ENCODE measurements around the gene GPR151.
"Not testable (repeated sequence)": the region's sequence is repeated elsewhere in the genome, so short reads cannot be mapped to it uniquely, and the experiment has no call there.

Gene GPR151

DNA sequence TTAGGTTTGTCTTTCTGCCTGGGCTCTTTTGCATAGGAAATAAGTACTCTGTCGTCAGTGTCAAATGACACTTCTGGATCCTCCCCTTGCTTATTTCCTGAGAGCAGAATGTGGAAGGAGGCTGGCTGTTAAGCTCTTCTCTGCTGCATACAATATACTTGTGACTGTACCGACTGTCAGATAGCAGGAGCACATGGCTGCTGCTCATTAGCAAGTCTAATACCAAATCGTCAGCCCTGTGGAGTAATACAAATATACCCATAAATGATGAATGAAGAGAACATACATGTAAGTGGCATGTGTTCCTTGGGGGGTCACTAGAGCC lies at the start of gene GPR151:
Gene GPR151 (minus strand): TSS at position 40 of the 325 bp plus-strand sequence. CDS start 77 bp downstream, outside the sequence.
- peak; percentile 17 for DNase-seq (ENCODE audit: low spot score)

DNA sequence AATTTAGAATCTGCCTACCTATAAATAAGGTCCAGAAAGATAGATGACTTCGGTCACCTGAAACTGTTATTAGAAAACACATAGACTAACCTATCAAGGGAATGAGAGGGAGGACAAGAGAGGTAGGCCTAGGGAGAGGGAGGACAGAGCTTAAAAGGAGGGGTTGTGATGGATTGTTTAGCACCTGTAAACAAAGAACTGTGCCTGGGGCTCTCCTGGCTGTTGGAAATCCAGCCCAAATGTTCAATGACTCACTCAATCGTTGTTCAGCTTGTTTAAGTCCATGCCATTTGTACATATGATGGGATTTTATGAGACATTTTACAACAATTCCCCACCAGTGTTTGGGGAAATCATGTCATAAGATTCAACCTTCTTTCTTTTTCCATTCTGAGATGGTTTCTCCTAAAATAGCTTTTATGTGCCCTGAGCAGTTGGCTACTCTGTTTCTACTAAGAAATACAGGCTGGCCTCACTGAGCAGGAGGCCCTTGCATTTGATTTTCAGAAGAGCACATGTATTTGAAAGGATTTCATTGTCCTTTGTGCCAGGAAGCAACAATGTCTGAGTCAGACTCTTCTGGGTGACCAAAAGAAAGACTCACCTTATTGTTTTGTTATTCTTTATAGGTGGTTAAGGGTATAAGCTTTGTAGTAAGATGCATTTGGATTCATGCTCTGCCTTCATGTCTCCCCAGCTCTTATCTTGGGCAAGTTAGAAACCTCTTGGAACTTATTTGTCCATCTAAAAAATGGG lies 48.2 kb upstream of the GPR151 start:
- DNase-seq (ENCODE audit: low spot score): peak; percentile 54

DNA sequence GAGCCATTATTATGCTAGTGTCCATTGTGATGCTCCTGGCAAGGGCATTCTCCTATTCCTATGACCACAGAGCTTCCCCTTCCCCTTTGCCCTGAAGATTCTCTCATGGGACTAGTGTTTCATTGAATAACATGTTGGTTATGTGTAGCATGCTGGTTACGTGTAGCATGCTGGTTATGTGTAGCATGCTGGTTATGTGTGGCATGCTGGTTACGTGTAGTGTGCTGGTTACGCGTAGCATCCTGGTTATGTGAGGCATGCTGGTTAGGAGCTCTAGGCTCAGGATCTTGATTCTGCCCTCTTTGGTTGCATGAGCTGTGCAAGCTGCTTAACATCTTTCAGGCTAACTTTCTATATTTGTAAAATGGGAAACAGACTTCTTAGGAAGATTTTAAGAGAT lies 46.5 kb upstream of the GPR151 start:
- no peak for DNase-seq (ENCODE audit: low spot score)

DNA sequence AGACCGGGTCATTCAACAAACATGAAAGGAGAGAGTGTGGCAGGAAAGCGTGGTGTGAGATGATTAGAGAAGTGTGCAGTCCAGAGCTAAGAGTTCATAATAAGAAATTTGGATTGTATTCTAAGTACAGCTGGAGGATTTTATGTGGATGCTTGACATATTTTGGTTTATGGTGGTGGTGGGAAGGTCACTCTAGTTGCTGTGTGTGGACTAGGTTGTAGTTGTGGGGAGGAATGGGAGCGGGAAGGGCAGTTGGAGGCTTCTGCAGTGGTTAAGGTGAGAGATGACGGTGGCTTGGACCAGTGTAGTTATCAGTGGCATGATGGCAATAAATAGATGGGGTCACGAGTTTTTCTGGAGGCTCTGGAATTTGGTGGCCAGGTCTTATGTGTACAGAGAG lies 45.7 kb upstream of the GPR151 start:
- DNase-seq (ENCODE audit: low spot score): no peak

DNA sequence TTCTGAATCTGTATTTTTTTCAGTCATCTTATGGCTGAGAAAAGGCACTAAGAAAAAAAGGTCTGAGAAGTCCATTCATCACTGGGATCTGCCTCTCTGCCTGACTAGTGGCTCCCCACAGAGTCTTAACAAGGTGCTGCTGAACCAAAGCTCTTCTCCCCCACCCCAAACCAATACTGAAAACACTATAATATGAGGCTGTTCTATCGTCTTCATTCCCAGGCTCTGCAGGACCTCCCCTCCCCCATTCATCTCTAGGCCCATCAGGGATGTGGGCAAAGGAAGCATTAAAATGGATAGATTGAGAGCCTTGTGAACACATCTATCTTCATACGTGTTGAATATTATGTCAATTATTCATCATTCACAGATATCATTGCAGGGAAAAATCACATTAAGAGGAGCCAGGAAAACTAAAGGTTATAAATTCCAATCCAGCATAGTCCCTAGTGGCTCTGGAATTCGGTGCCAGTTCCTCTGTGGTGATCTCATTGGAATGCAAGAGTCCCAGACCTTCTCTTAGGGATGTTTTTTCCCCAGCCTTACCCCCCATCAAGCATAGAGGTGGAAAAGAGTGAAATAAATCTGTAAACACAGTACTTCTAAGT lies 44.3 kb upstream of the GPR151 start:
- no peak for DNase-seq (ENCODE audit: low spot score)

DNA sequence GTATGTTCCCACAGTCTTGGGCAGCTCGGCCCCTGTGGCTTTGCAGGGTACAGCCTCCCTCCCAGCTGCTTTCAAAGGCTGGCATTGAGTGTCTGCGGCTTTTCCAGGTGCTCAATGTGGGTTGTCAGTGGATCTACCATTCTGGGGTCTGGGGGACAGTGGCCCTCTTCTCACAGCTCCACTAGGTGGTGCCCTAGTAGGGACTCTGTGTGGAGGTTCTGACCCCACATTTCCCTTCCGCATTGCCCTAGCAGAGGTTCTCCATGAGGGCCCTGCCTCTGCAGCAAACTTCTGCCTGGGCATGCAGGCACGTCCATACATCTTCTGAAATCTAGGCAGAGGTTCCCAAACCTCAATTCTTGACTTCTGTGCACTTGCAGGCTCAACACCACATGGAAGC lies 40.9 kb upstream of the GPR151 start:
- DNase-seq (ENCODE audit: low spot score): not testable (repeated sequence)

DNA sequence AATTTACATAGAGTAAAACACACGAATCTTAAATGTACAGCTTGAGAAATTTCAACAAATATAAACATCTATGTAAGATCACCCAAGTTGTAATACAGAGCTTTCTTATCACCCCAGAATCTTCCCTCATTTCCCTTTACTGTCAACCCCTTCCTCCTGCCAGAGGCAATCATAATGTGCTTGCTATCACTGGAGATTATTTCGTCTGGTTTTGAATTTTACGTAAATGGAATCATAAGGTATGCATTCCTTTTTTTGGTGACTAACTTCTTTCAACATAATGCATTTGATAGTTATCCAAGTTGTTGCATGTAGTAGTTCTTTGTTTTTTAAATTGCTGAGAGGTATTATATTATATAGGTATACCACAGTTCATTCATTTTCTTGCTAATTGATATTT lies 37.5 kb upstream of the GPR151 start:
- DNase-seq (ENCODE audit: low spot score): no peak

DNA sequence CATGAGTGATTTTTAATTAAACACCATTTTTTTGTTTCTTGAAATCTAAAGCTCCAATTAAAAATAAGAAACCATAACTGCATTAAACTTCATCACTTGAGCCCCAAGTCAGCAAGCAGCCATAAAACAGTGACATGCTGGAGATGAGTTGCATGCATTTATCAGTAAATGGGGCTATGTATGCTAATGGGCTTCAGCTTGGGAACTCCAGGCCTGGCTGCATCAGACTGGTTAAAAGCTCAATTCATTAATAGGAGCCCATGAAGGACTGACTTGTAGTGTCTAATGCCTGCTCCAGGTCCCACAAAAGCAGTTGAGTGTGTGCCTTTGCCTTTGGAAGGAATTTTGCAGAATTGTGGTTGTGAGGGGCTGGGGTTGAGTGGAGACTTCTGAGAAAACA lies 33.6 kb upstream of the GPR151 start:
- DNase-seq (ENCODE audit: low spot score): no peak

DNA sequence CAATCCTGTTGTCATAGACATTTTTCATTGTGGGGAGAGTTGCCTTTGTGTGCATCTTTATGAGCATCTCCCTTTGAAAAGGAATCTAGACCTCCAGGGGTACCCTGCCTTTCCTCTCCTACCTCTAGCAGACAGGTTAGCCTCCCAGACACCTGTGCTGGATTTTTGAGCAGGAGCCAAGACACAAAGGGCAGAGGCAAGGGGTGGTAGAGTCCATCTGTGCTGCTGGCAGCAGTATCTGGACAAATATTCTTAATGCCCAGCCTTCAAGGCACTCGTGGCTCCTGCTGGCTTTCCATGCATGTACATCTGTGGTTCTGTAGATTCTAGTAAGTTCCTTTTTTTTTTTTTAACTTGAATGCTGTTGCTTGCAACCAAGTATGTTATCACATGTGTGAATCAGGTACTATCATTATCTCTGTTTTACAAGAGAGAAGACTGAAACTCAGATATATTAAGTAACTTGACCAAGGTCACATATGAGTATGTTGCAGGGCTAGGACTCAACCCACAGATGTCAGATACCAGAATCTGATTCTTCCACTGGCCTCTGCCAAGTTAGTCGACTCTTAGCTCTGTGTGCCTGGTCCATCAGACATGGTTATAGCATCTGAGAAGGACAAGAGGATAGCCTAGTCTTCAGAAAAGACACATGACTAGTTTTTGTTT lies 32.9 kb upstream of the GPR151 start:
- DNase-seq (ENCODE audit: low spot score): no peak

DNA sequence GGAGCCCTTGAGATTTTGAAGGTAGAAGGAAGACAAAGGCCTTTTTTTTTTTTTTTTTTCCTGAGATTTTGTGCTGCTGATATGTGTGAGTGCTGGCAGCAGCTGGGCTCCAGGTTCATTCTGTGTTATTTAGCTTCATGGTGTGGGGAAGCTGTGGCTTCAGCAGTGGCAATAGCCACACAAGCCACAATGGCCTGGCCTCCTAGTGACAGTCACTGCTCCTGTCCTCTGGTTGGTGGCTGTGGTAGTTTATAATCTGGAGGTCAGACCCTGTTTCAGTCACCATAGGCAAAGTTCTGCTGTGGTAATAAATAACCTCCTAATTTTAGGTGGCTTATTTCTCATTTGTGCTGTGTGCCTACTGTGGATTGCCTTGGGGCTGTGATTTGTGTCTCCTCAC lies 28.2 kb upstream of the GPR151 start:
- DNase-seq (ENCODE audit: low spot score): no peak

DNA sequence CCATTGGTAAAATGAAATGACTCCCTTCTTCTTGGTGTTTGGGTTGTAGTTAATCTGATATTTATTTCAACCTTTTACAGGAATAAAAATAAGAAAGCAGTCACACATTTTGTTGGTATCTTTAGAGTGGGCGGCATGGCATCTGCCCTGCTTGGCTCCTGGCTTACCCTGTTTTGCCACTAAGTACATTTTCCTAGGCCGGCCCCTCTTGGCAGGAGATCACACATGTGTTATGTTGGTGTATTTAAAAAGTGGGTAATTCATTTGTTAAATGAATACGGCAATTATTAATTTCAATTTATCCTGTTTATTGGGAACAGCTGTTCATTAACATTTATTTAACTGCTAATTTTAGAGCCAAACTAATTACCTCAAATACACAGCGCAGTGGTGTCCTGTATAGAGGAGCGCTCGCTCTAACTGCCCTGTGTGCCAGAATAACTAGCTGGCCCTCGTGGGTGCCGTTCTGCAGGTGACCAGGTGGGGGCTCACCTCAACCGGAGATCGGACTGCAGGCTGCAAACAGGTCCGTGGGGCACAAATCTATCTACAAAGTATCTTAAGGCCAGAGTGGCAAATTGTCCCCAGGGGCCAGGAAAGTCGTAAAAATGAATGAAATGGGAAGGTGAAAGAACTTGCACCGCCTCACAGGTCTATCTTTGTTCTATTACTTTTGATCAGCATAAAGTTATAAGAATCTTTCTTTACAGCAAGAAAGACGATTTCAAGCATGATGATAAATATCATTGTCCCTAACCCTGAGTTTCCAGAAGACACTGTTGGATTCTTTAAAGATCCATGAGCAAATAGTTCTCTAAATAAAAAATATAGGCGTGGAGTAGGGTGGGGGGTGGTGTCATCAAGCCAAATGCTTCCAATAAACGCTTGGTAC lies 26.2 kb upstream of the GPR151 start:
- DNase-seq (ENCODE audit: low spot score): peak; percentile 60

DNA sequence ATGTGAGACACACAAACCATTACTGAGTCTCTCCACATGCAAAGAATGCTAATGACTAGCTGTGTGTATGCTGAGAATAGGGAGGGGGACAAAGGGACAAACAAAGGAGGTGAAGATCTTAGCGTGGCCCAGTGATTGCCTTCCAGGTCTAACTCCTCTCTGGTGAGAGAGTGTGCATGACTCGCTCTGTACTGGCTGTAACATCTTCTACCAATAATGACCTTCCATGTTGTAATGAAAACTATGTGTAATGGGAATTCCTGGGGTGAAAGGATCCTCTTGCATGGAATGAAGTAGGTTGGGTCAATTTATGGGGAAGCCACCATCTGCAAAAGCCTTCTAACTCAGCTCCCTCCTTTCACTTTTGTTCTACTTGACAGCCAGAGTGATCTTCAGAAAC lies 24.4 kb upstream of the GPR151 start:
- DNase-seq (ENCODE audit: low spot score): no peak

DNA sequence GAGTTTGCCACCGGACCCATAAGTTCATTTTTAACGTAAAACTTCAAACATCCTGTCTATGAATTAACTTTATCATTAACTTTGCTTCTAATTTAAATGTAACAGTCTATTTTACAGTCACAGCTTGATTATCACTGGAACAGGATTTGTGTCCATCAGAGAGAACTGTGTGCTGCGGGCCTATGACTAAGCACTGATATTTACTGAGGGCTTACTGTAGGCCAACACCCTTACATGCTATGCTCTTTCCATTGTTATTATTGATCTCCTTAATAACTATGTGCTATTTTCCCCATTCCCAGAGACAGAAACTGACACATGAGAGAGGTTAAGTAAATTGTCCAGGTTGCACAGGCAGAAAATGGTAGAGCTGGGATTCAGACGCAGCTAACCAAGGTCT lies 24.0 kb upstream of the GPR151 start:
- no peak for DNase-seq (ENCODE audit: low spot score)

DNA sequence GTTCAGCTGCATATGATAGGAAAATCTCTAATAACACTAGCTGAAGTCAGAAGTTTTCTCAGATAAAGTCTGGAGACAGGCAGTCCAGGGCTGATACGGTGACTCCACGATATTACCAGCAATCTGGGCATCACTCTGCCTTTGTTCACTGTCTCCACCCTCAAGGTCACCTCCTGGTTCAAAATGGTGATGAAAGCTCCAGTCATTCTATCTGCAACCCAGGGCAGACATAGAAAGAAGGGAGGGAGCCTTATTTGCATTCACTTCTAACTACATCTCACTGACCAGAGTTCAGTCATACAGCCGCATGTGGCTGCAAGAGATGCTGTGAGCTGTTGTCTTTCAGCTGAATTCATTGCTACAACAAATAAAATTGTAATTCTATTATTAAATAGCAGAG lies 22.4 kb upstream of the GPR151 start:
- DNase-seq (ENCODE audit: low spot score): no peak

DNA sequence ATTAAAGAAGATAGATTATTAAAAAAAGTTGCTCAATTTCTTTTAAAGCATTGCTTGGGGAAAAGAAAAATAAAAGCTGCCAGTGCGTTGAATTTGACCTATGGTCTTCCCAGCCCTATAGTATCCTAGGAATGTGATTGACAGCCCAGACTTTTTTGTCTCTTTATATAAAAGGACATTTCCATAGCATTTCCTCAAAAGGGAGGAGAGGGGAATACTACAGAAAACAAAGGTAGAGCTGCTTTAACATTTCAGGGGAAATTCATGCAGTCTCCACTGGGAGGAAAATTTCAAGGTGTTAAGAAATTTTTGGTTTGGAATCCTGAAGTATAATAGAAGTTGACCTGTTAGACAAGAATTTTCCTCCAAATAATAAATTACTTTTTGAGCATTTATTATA lies 17.9 kb upstream of the GPR151 start:
- no peak for DNase-seq (ENCODE audit: low spot score)

DNA sequence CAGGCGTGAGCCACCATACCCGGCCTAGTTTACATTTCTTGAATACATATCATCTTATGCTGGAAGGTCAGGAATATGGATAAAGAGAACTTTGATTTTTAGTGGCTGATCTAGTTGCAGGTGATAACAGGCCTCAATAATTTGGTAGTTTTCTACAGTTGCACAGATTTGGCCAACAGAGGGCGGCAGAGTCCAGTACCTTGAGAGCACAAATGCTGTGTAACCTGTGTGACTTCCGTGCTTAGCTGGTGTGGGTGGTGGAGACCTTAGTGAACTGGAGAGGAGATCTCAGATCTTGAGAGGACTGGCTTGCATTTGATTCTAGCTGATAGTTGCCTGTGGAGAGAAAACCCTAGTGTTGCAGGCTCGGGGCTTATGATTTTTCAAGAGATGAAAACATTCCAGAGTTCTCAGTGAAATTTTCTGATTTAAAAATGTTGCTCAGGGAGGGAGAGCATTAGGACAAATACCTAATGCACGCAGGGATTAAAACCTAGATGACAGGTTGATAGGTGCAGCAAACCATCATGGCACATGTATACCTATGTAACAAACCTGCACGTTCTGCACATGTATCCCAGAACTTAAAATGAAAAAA lies 17.4 kb upstream of the GPR151 start:
- peak; percentile 68 for DNase-seq (ENCODE audit: low spot score)

DNA sequence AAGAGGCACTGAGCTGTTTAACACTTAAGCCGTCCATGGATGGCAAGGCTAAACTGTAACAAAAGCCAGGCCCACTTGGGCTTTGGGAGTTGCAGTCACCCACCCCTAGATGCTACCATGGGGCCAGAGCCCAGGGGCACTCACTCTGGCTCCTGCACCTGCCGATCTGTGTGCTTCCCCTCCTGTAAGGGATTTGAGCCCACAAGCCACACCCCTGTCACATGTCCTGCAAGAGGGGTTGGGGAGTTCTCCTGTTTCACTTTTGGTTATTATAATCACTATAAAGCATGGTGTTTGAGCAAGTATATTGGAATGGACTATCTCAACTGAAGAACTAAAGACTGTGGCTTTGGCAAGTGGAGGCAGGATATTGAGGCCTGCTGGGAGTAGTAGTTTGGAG lies 14.0 kb upstream of the GPR151 start:
- DNase-seq (ENCODE audit: low spot score): no peak

DNA sequence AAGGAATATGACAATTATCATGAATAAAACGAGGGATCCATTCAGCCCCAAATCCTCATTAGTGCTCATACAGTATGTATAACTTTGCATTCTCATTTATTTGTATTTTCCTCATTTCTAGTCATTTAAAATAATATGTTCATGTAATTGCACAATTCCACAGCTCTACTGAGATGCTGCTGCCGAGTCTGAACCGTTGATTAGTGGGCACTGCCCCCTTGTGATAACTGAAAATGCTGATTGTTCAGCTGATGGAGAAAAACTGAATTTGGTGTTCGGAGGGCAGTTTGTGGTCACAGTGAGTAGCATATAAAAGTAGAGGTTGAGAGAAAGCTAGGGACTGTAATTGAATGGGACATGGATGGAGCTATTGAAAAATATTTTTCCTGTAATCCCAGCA lies 12.2 kb upstream of the GPR151 start:
- DNase-seq (ENCODE audit: low spot score): no peak

DNA sequence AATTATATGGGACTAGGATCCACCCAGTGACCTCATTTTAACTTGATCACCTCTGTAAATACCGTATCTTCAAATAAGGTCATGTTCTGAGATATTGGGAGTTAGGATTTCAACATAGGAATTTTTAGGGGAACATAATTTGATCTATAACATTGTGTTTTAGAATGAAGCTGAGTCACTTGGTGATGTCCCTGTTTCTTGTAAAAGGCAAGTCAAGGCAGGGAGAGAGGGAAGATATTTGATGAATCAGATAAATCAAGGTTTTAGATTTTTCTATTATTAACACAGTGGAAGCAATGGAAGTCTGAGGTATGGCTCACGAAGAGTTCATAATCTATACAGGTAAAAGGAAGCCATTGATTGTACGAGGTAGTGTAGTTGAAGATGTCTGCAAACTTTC lies 11.8 kb upstream of the GPR151 start:
- no peak for DNase-seq (ENCODE audit: low spot score)

DNA sequence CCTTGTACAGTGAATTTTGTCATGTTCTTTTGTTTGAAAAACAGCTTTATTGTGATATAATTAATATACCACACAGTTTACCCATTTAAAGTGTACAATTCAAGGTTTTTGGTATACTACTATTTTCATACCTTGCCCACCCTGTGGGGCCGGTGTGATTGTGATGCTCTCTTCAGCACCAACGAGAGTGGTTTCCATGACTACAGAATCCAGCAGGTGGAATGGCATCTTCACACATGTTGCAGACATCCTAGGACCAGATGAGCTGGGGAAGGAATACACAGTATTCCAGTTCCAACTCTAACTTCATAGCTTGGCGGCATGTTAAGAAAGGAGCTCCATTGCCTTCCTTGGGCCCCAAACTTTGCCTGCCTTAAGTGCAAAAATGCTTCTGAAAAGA lies 7.7 kb upstream of the GPR151 start:
- no peak for DNase-seq (ENCODE audit: low spot score)

DNA sequence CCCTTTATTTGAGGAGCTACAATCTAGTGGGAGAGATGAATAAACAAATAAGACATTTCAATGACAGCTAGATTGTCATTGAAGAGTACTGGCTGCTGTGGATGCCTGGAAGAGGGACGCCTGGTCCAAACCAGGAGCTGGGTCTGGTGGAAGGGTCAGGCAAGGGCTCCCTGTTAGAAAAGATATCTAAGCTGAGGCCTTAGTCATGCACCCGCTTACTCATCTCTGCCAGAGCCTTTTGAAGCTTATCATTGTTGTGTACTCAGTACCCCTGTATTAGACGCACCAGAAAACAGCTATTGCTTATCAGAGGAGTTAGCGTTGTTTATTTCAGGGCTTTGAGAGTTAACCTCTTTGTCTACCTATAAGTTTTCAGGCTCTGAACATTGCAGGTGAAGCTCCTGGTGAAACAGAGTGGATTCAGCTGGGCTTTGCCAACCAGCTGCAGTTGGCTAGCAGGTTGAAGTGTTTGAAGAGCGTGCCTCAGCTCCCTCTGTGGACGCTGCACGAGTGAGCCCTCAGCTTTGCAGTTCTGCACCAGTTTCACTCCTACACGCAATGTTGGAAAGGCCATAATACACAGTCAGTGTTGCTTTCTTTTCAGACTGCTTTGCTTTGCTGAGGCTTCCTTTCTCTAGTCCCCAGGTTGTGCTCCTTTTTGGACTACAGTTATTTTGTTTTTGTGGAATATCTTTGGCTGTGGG lies 5.6 kb upstream of the GPR151 start:
- DNase-seq (ENCODE audit: low spot score): no peak

DNA sequence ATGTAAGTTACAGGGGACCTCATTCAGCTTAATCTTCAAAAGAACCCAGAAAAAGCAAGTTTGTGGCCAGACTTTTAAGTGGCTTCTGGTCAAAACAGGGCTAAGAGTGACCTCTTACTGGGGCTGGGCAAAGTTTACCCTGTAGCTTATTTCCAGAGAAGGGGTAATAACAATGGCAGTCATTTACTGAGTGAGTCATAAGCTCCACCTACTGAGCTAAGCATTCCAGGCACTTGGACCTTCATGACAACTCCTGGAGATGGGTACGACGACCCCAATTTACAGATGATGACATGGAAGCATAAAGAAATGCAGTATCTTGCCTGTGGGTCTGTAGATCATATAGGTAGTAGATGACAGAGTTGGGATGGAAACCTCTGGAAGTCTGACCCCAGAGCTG lies 4.7 kb upstream of the GPR151 start:
- no peak for DNase-seq (ENCODE audit: low spot score)
